Fibroblast of mammary gland (primary cell): ENCODE measurements around the gene CPNE6.
"Not testable (repeated sequence)": the region's sequence is repeated elsewhere in the genome, so short reads cannot be mapped to it uniquely, and the experiment has no call there.

Experiments
- DNase-seq: peaks from one replicate; pipeline ENCODE4 v3.0.0-alpha.2; 2010; ENCODE audit warnings: low read depth
- H3K4me3 ChIP-seq: 2 replicates; pipeline ENCODE4 v1.5.1; 2011; ENCODE audit warnings: low read depth, mild to moderate bottlenecking, low read length, moderate library complexity; ENCODE audit not compliant: control insufficient read depth
- TF ChIP-seq, protein P1 (sequence below): conservative IDR thresholded peaks from 2 replicates; pipeline ENCODE4 v1.5.1; 2011; ENCODE audit warnings: low read depth, low read length, inconsistent platforms; ENCODE audit not compliant: control insufficient read depth, insufficient read depth

The CPNE6 gene

GRCh38 chr14:24100197-24100981 is 29.0 kb downstream of the CPNE6 start:
- TF ChIP-seq, protein P1, sequence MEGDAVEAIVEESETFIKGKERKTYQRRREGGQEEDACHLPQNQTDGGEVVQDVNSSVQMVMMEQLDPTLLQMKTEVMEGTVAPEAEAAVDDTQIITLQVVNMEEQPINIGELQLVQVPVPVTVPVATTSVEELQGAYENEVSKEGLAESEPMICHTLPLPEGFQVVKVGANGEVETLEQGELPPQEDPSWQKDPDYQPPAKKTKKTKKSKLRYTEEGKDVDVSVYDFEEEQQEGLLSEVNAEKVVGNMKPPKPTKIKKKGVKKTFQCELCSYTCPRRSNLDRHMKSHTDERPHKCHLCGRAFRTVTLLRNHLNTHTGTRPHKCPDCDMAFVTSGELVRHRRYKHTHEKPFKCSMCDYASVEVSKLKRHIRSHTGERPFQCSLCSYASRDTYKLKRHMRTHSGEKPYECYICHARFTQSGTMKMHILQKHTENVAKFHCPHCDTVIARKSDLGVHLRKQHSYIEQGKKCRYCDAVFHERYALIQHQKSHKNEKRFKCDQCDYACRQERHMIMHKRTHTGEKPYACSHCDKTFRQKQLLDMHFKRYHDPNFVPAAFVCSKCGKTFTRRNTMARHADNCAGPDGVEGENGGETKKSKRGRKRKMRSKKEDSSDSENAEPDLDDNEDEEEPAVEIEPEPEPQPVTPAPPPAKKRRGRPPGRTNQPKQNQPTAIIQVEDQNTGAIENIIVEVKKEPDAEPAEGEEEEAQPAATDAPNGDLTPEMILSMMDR, result no peak
- no peak for DNase-seq
- H3K4me3 ChIP-seq, result no peak overlapping the region

- TF ChIP-seq, protein P1, result no peak
- DNase-seq, result no peak
- no peak overlapping the region for H3K4me3 ChIP-seq
Observed at GRCh38 chr14:24100982-24101494, 29.7 kb downstream of the CPNE6 start.

DNA sequence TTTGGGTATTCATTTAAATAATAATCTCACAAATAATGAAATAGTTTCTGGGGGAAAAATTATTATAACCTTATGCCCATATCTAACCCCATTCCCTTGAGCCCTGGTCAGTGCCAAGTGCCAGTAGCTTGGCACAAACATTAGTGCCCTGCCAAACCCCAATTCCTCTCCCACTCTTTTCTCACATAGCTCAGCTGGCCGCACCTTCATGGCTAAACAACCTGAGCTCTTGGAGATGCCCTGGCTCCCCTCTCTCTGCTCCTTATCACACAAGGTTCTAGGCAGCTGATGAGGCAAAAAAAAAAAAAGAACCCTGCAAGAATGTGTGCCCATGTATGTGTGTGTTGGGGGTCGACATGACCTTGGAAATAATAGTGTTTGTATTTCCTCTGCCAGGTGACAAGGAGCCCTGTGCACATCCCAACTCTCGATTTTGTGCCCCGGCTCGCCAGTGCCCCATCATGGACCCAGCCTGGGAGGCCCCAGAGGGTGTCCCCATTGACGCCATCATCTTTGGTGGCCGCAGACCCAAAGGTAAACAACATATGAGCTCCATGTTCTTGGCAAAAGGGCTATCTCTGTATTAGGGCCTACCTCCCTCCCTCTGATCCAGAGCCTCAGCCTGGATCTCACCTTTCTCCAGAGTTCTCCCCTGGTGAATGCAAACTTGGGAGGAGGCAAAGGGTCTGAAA is 31.1 kb downstream of the CPNE6 start:
- no peak for DNase-seq
- TF ChIP-seq, protein P1, result no peak
- no peak overlapping the region for H3K4me3 ChIP-seq

GRCh38 chr14:24103451-24103850 is 32.1 kb downstream of the CPNE6 start:
- DNase-seq, result no peak
- H3K4me3 ChIP-seq, result no peak overlapping the region
- TF ChIP-seq, protein P1, result no peak

GRCh38 chr14:24105609-24106239 is 34.4 kb downstream of the CPNE6 start:
- DNase-seq, H3K4me3 ChIP-seq: not testable (repeated sequence)

DNA sequence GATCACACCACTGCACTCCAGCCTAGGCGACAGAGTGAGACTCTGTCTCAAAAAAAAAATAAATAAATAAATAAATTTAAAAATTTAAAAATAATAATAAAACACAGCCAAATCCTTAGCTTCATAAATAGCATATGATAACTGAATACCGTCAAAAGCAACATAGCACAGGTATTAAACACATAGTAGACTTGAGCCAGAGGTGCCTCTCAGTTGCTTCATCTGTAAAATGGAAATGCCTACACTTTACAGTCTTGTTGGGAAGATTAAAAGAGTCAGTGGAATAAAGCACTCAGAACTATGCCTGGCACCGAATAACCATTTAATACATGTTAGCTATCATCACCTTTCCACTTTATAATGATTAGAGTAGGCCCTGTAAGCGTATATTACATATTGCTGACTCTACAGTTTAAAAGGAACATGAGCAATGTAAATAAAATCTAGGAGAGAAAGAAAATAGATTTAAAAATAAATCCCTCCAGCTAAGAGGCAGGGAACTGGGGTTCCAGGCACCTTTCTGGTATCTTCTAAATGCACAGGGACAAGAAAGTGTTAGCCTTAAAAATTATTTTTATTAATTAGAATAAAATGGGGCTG is 35.4 kb downstream of the CPNE6 start:
- DNase-seq, result no peak
- H3K4me3 ChIP-seq, result no peak overlapping the region
- TF ChIP-seq, protein P1, result no peak
